Measurements from ENCODE around the gene AUTS2.

The AUTS2 gene

GRCh38 chr7:70457482-70457881, 859.2 kb downstream of the AUTS2 start:
- Histone ChIP-seq H3F3A (ENCODE audit: insufficient read depth) (no peaks in the 10 kb centered on the region; the same call in 1 of the 2 replicates), H3K27ac (ENCODE audit: low read depth, low read length) (no peak overlapping the region), H3K27me3 (ENCODE audit: low read length) (no peaks in the 10 kb centered on the region), H3K4me2 (ENCODE audit: low read depth, low read length, poor library complexity, severe bottlenecking) (no peak overlapping the region), H3K79me2 (ENCODE audit: insufficient read depth, low read length) (no peaks in the 10 kb centered on the region), H3K9ac (ENCODE audit: low read length) (no peak overlapping the region), H3K4me3 (ENCODE audit: insufficient read depth, low read length, poor library complexity, severe bottlenecking) (no peak overlapping the region), H2AFZ (ENCODE audit: low read depth, low read length, severe bottlenecking) (no peak overlapping the region), H3K9me3 (ENCODE audit: insufficient read depth, low read length) (no peaks in the 10 kb centered on the region), H4K20me1 (ENCODE audit: low read depth, low read length) (no peaks in the 10 kb centered on the region), H3K9me2 (replicated peaks; ENCODE audit: insufficient read depth, low read length) (no peaks in the 10 kb centered on the region), H3K36me3 (ENCODE audit: low read length) (no peaks in the 10 kb centered on the region)
- no peak for TF ChIP-seq EZH2phosphoT487 (conservative IDR thresholded peaks at IDR 0.05; ENCODE audit: low read length)
- TF ChIP-seq, protein P1, sequence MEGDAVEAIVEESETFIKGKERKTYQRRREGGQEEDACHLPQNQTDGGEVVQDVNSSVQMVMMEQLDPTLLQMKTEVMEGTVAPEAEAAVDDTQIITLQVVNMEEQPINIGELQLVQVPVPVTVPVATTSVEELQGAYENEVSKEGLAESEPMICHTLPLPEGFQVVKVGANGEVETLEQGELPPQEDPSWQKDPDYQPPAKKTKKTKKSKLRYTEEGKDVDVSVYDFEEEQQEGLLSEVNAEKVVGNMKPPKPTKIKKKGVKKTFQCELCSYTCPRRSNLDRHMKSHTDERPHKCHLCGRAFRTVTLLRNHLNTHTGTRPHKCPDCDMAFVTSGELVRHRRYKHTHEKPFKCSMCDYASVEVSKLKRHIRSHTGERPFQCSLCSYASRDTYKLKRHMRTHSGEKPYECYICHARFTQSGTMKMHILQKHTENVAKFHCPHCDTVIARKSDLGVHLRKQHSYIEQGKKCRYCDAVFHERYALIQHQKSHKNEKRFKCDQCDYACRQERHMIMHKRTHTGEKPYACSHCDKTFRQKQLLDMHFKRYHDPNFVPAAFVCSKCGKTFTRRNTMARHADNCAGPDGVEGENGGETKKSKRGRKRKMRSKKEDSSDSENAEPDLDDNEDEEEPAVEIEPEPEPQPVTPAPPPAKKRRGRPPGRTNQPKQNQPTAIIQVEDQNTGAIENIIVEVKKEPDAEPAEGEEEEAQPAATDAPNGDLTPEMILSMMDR (IDR thresholded peaks at IDR 0.05; ENCODE audit: insufficient read depth, low read length, poor library complexity, severe bottlenecking) = no peak

- Histone ChIP-seq H3K27me3 (ENCODE audit: low read length) (no peaks in the 10 kb centered on the region), H3K9me3 (ENCODE audit: insufficient read depth, low read length) (no peaks in the 10 kb centered on the region), H3K4me2 (ENCODE audit: low read depth, low read length, poor library complexity, severe bottlenecking) (no peak overlapping the region), H3K36me3 (ENCODE audit: low read length) (no peaks in the 10 kb centered on the region), H3F3A (ENCODE audit: insufficient read depth) (no peaks in the 10 kb centered on the region; the same call in 1 of the 2 replicates), H3K79me2 (ENCODE audit: insufficient read depth, low read length) (no peaks in the 10 kb centered on the region), H3K4me3 (ENCODE audit: insufficient read depth, low read length, poor library complexity, severe bottlenecking) (no peak overlapping the region), H3K9me2 (replicated peaks; ENCODE audit: insufficient read depth, low read length) (no peaks in the 10 kb centered on the region), H4K20me1 (ENCODE audit: low read depth, low read length) (no peaks in the 10 kb centered on the region), H2AFZ (ENCODE audit: low read depth, low read length, severe bottlenecking) (no peak overlapping the region), H3K9ac (ENCODE audit: low read length) (no peak overlapping the region), H3K27ac (ENCODE audit: low read depth, low read length) (no peak overlapping the region)
- TF ChIP-seq, protein P1 (IDR thresholded peaks at IDR 0.05; ENCODE audit: insufficient read depth, low read length, poor library complexity, severe bottlenecking) = no peak
- TF ChIP-seq EZH2phosphoT487 (conservative IDR thresholded peaks at IDR 0.05; ENCODE audit: low read length) = no peak
Observed at GRCh38 chr7:70457883-70458680, 859.8 kb downstream of the AUTS2 start.

DNA sequence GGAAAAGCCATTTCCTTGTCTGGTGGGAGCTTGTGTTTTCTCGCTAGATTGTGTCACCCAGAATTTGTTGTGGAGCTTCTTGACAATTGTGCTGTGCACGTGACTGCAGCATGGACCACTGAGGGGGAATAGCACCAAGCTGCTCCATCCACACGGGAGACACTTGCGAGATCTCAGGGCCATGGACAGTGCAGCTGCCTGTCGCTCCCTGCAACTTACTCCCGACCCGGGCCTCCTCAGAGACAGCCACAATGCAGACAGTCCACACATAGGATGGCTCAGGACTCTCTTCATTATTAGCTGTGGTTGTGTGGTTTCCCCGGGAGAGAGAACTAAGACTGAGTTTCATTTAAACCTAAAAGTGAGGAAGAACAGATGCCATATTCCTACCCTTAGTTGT, 860.5 kb downstream of the AUTS2 start:
- Histone ChIP-seq H3K36me3 (ENCODE audit: low read length) (no peaks in the 10 kb centered on the region), H3K9ac (ENCODE audit: low read length) (no peak overlapping the region), H3K4me2 (ENCODE audit: low read depth, low read length, poor library complexity, severe bottlenecking) (no peak overlapping the region), H2AFZ (ENCODE audit: low read depth, low read length, severe bottlenecking) (no peak overlapping the region), H3K9me3 (ENCODE audit: insufficient read depth, low read length) (no peaks in the 10 kb centered on the region), H4K20me1 (ENCODE audit: low read depth, low read length) (no peaks in the 10 kb centered on the region), H3F3A (ENCODE audit: insufficient read depth) (no peaks in the 10 kb centered on the region; the same call in 1 of the 2 replicates), H3K27me3 (ENCODE audit: low read length) (no peaks in the 10 kb centered on the region), H3K27ac (ENCODE audit: low read depth, low read length) (no peak overlapping the region), H3K79me2 (ENCODE audit: insufficient read depth, low read length) (no peaks in the 10 kb centered on the region), H3K4me3 (ENCODE audit: insufficient read depth, low read length, poor library complexity, severe bottlenecking) (no peak overlapping the region), H3K9me2 (replicated peaks; ENCODE audit: insufficient read depth, low read length) (no peaks in the 10 kb centered on the region)
- no peak for TF ChIP-seq EZH2phosphoT487 (conservative IDR thresholded peaks at IDR 0.05; ENCODE audit: low read length)
- TF ChIP-seq, protein P1 (IDR thresholded peaks at IDR 0.05; ENCODE audit: insufficient read depth, low read length, poor library complexity, severe bottlenecking) = no peak

Measured in SU-DHL-6 (cell line).